MCF 10A (cell line): ENCODE measurements around the gene SLMAP. TPM values are rescaled to one million over a fixed set of nuclear protein-coding genes. Genes with fewer than 3 reads are reported as not detected.
A peak's percentile ranks its signal among the peaks of the same experiment; 100 is the strongest.

ENCODE experiments used
- BruUV-seq: library from RNA; stranded (reverse); fragments of 400-500 nt; replicated peaks from 2 replicates; lab custom pipeline; 2021; lab: Mats Ljungman, UMichigan
- CTCF ChIA-PET: fragments of 300-600 bp; sonication (Branson Sonifier 250); formaldehyde crosslinking; extraction: SDS; loops from one replicate; lab custom pipeline; 2021; ENCODE audit warnings: antibody characterized with exemption, inconsistent platforms; lab: Yijun Ruan, JAX
- POLR2A ChIA-PET: fragments of 300-600, 350-650 bp; sonication (Branson Sonifier 250); formaldehyde crosslinking; extraction: SDS; loops from one replicate; lab custom pipeline; 2020; ENCODE audit warnings: antibody characterized with exemption, inconsistent platforms; lab: Yijun Ruan, JAX
- DNase-seq: peaks from one replicate; pipeline ENCODE4 v3.0.0-alpha.2; 2018; ENCODE audit not compliant: unreplicated experiment
- H3K27ac Mint-ChIP-seq: one replicate; pipeline ENCODE4 v1.8.0; 2022; ENCODE audit warnings: mild to moderate bottlenecking, low read depth, mixed read lengths; ENCODE audit not compliant: unreplicated experiment
- H3K27me3 Mint-ChIP-seq: one replicate; pipeline ENCODE4 v1.8.0; 2022; ENCODE audit warnings: mixed read lengths; ENCODE audit not compliant: insufficient read depth, unreplicated experiment
- H3K36me3 Mint-ChIP-seq: one replicate; pipeline ENCODE4 v1.8.0; 2022; ENCODE audit warnings: mild to moderate bottlenecking, moderate library complexity, mixed read lengths; ENCODE audit not compliant: insufficient read depth, unreplicated experiment
- H3K4me1 Mint-ChIP-seq: one replicate; pipeline ENCODE4 v1.8.0; 2022; ENCODE audit warnings: mixed read lengths; ENCODE audit not compliant: insufficient read depth, unreplicated experiment
- H3K4me3 Mint-ChIP-seq: one replicate; pipeline ENCODE4 v1.8.0; 2022; ENCODE audit warnings: mild to moderate bottlenecking, moderate library complexity, mixed read lengths; ENCODE audit not compliant: unreplicated experiment
- H3K9me3 Mint-ChIP-seq: one replicate; pipeline ENCODE4 v1.8.0; 2022; ENCODE audit warnings: mixed read lengths; ENCODE audit not compliant: unreplicated experiment
- intact Hi-C: fragments of 100-400 bp; cut with micrococcal nuclease; formaldehyde crosslinking; loops from 2 replicates; pipeline ENCODE4 v1.14.1; 2022
- total RNA-seq: library from RNA; stranded (reverse); gene quantifications from 2 replicates; pipeline ENCODE4 v1.2.3, GENCODE V29; 2022
- TF ChIP-seq, protein P1 (sequence below): fragments of 200-600 bp; IDR thresholded peaks from one replicate; pipeline ENCODE4 v1.8.0; 2022; ENCODE audit warnings: antibody characterized with exemption, mild to moderate bottlenecking; ENCODE audit not compliant: unreplicated experiment

SLMAP gene
- total RNA-seq, 1 experiment from 2014 or later: 77.9 TPM

DNA sequence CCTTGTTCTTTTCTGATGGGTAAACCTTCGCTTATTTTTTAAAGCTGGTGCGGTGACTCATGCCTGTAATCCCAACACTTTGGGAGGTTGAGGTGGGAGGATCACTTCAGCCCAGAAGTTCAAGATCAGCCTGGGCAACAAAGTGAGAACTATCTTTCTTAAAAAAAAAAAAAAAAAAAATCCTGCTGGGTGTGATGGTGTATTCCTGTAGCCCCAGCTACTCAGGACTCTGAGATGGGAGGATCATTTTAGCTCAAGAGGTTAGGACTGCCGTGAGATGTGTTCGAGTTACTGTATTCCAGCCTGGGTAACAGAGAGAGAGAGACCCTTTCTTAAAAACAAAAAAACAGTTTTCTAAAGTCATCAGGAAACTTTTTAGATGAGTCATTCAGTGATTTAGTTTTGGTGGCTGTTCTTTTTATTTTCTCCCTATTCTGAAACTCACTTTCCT, 37.7 kb downstream of the SLMAP start:
- intact Hi-C loops: no loop called here
- TF ChIP-seq, protein P1, sequence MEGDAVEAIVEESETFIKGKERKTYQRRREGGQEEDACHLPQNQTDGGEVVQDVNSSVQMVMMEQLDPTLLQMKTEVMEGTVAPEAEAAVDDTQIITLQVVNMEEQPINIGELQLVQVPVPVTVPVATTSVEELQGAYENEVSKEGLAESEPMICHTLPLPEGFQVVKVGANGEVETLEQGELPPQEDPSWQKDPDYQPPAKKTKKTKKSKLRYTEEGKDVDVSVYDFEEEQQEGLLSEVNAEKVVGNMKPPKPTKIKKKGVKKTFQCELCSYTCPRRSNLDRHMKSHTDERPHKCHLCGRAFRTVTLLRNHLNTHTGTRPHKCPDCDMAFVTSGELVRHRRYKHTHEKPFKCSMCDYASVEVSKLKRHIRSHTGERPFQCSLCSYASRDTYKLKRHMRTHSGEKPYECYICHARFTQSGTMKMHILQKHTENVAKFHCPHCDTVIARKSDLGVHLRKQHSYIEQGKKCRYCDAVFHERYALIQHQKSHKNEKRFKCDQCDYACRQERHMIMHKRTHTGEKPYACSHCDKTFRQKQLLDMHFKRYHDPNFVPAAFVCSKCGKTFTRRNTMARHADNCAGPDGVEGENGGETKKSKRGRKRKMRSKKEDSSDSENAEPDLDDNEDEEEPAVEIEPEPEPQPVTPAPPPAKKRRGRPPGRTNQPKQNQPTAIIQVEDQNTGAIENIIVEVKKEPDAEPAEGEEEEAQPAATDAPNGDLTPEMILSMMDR: no peak
- Mint-ChIP-seq H3K4me1 (peaks cover 28% of the 10 kb centered on the region), H3K9me3 (no peaks in the 10 kb centered on the region), H3K36me3 (no peaks in the 10 kb centered on the region), H3K4me3 (no peak overlapping the region), H3K27ac (peak overlapping the region; percentile 8), H3K27me3 (no peaks in the 10 kb centered on the region)
- BruUV-seq: no TSS peak
- ChIA-PET POLR2A (interaction anchor here (0.7 to 2.8 kb wide), 6 partner anchors 8 to 38 kb away, joined by 3 to 7 read pairs (median 5); partner anchors contain the start of gene SLMAP), CTCF (interaction anchor here (1.0 to 1.3 kb wide), 2 partner anchors 11 to 32 kb away, joined by 4 read pairs; no protein-coding TSS in a partner anchor)
- peak; percentile 28 for DNase-seq

- peak overlapping the region; percentile 8 for H3K27ac Mint-ChIP-seq
- ChIA-PET POLR2A (interaction anchor here (0.6 to 1.0 kb wide), 5 partner anchors 14 to 197 kb away, joined by 3 read pairs; partner anchors contain the start of genes ARF4 and SLMAP), CTCF (interaction anchor here (0.9 to 1.0 kb wide), 2 partner anchors 13 to 14 kb away, joined by 3 to 4 read pairs; no protein-coding TSS in a partner anchor)
- no peaks in the 10 kb centered on the region for H3K9me3 Mint-ChIP-seq
- H3K36me3 Mint-ChIP-seq: no peaks in the 10 kb centered on the region
- TF ChIP-seq, protein P1: no peak
- peaks cover 28% of the 10 kb centered on the region for H3K4me1 Mint-ChIP-seq
- H3K4me3 Mint-ChIP-seq: no peak overlapping the region
- BruUV-seq: no TSS peak
- H3K27me3 Mint-ChIP-seq: no peaks in the 10 kb centered on the region
- no peak for DNase-seq
- intact Hi-C loops: no loop called here
Measured at GRCh38 chr3:57794501-57794900, 38.4 kb downstream of the SLMAP start.

DNA sequence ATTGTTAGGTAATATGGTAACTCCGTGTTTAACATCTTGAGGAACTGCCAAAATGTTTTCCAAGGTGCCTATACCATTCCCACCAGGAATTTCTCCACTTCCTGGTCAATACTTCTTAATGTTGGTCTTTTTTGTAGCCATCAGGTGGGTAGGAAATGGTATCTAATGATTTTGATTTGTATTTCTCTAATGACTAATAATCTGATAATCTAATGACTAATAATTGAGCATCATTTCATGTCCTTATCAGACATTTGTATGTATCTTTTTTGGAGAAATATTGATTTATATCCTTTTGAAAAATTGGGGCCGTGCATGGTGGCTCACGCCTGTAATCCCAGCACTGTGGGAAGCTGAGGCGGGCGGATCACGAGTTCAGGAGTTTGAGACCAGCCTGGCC, 38.8 kb downstream of the SLMAP start:
- ChIA-PET POLR2A (interaction anchor here (0.7 to 1.0 kb wide), 4 partner anchors 14 to 197 kb away, joined by 3 read pairs; partner anchors contain the start of genes ARF4 and SLMAP), CTCF (interaction anchor here (0.9 to 1.0 kb wide), 2 partner anchors 13 to 15 kb away, joined by 3 to 4 read pairs; no protein-coding TSS in a partner anchor)
- Mint-ChIP-seq H3K36me3 (no peaks in the 10 kb centered on the region), H3K27me3 (no peaks in the 10 kb centered on the region), H3K4me1 (peaks cover 28% of the 10 kb centered on the region), H3K4me3 (no peak overlapping the region), H3K27ac (peak overlapping the region; percentile 8), H3K9me3 (no peaks in the 10 kb centered on the region)
- BruUV-seq: no TSS peak
- TF ChIP-seq, protein P1: no peak
- no peak for DNase-seq
- intact Hi-C loops: no loop called here

GRCh38 chr3:57796261-57796660, 40.2 kb downstream of the SLMAP start:
- BruUV-seq: no TSS peak
- CTCF ChIA-PET: no interaction called here
- Mint-ChIP-seq H3K36me3 (peaks cover 5% of the 10 kb centered on the region), H3K4me3 (peak overlapping the region; percentile 5), H3K9me3 (no peaks in the 10 kb centered on the region), H3K27me3 (no peaks in the 10 kb centered on the region), H3K4me1 (peaks cover 33% of the 10 kb centered on the region), H3K27ac (peak overlapping the region; percentile 65)
- TF ChIP-seq, protein P1: no peak
- POLR2A ChIA-PET: interaction anchor here (1.0 to 2.8 kb wide), 4 partner anchors 9 to 40 kb away, joined by 4 to 14 read pairs (median 4); partner anchors contain the start of gene SLMAP
- DNase-seq: no peak
- intact Hi-C loops: no loop called here
